ENCODE data around the gene TDRD7.
"Not testable (repeated sequence)": the region's sequence is repeated elsewhere in the genome, so short reads cannot be mapped to it uniquely, and the experiment has no call there.

Gene TDRD7

GRCh38 chr9:97491216-97491999 lies 79.5 kb downstream of the TDRD7 start:
- DNase-seq (ENCODE audit: low spot score), result no peak
- in situ Hi-C loops (cut with MboI; ENCODE audit: low pct_unique_long_range_greater_than_20kb, low sequenced_read_pairs, unreplicated experiment), result no loop called here
- TF ChIP-seq, protein P1, sequence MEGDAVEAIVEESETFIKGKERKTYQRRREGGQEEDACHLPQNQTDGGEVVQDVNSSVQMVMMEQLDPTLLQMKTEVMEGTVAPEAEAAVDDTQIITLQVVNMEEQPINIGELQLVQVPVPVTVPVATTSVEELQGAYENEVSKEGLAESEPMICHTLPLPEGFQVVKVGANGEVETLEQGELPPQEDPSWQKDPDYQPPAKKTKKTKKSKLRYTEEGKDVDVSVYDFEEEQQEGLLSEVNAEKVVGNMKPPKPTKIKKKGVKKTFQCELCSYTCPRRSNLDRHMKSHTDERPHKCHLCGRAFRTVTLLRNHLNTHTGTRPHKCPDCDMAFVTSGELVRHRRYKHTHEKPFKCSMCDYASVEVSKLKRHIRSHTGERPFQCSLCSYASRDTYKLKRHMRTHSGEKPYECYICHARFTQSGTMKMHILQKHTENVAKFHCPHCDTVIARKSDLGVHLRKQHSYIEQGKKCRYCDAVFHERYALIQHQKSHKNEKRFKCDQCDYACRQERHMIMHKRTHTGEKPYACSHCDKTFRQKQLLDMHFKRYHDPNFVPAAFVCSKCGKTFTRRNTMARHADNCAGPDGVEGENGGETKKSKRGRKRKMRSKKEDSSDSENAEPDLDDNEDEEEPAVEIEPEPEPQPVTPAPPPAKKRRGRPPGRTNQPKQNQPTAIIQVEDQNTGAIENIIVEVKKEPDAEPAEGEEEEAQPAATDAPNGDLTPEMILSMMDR (IDR thresholded peaks at IDR 0.05; ENCODE audit: extremely low read depth, insufficient read depth, missing control alignments), result no peak

DNA sequence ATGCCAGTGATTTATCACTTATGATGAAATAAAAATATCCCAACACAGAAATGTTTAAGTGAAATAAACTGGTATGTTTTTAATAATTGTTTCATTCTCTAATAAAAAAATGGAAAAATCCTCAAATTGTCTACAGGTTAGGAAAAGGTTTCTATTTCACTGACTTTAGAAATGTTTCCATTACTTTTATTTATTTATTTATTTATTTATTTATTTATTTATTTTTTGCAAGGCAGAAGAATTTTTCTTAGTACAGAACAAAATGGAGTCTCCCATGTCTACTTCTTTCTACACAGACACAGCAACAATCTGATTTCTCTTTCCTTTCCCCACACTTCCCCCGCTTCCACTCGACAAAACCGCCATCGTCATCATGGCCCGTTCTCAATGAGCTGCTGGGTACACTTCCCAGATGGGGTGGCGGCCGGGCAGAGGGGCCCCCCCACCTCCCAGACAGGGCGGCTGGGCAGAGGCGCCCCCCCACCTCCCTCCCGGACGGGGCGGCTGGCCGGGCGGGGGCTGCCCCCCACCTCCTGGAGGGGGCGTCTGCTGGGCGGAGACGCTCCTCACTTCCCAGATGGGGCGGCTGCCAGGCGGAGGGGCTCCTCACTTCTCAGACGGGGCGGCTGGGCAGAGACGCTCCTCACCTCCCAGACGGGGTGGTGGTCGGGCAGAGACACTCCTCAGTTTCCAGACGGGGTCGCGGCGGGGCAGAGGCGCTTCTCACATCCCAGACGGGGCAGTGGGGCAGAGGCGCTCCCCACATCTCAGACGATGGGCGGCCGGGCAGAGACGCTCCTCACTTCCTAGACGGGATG lies 85.9 kb downstream of the TDRD7 start:
- DNase-seq (ENCODE audit: low spot score); in situ Hi-C loops (cut with MboI; ENCODE audit: low pct_unique_long_range_greater_than_20kb, low sequenced_read_pairs, unreplicated experiment): not testable (repeated sequence)

- in situ Hi-C loops (cut with MboI; ENCODE audit: low pct_unique_long_range_greater_than_20kb, low sequenced_read_pairs, unreplicated experiment); DNase-seq (ENCODE audit: low spot score): not testable (repeated sequence)
Measured at GRCh38 chr9:97498846-97499245, 87.0 kb downstream of the TDRD7 start.

DNA sequence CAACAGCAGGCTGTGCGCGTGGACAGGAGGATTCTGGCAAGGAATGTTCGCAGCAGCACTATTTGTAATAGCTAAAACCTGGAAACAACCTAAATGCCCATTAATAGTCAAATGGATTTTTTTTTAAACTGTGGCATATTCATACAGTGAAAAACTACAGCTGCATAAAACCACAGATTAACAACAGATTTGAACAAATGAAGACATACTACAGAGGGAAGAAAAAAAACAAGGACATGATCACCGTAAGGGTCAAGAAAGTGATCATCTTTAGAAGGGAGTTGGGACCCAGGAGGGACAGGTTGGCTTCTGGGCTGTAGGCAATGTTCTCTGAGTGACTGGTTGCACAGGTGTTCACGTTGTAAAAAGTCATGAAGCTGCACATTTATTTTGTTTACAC lies 88.4 kb downstream of the TDRD7 start:
- in situ Hi-C loops (cut with MboI; ENCODE audit: low pct_unique_long_range_greater_than_20kb, low sequenced_read_pairs, unreplicated experiment), result no loop called here
- TF ChIP-seq, protein P1 (IDR thresholded peaks at IDR 0.05; ENCODE audit: extremely low read depth, insufficient read depth, missing control alignments), result no peak
- peak; percentile 52 for DNase-seq (ENCODE audit: low spot score)

DNA sequence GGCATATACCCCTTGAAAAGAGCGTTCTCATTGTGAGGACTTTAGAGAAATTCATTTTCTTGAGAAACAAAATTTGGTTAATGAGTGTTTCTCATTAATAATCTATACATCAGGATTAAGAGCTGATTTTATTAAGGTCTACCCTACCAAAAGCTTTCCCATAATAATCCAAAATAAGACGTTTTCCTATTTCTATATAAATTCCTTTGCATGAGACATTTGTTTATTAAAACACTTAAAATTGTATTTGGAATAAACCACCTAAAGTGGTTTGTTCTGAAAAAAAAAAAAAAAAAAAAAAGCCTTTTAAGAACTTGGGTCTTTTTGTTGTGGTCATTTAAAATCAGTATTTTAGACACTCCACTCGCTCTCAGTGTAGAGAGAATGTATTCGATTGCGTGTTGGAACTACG lies 88.9 kb downstream of the TDRD7 start:
- in situ Hi-C loops (cut with MboI; ENCODE audit: low pct_unique_long_range_greater_than_20kb, low sequenced_read_pairs, unreplicated experiment), result no loop called here
- TF ChIP-seq, protein P1 (IDR thresholded peaks at IDR 0.05; ENCODE audit: extremely low read depth, insufficient read depth, missing control alignments), result no peak
- DNase-seq (ENCODE audit: low spot score), result no peak

GRCh38 chr9:97501177-97501971 lies 89.5 kb downstream of the TDRD7 start, which contains the start of gene TMOD1:
TMOD1 (plus strand) TSS chr9:97501666; CDS start chr9:97524189, 22,523 bp downstream.
- in situ Hi-C loops (cut with MboI; ENCODE audit: low pct_unique_long_range_greater_than_20kb, low sequenced_read_pairs, unreplicated experiment), result no loop called here
- peak; percentile 96 for DNase-seq (ENCODE audit: low spot score)
- TF ChIP-seq, protein P1 (IDR thresholded peaks at IDR 0.05; ENCODE audit: extremely low read depth, insufficient read depth, missing control alignments), result peak; percentile 45

DNA sequence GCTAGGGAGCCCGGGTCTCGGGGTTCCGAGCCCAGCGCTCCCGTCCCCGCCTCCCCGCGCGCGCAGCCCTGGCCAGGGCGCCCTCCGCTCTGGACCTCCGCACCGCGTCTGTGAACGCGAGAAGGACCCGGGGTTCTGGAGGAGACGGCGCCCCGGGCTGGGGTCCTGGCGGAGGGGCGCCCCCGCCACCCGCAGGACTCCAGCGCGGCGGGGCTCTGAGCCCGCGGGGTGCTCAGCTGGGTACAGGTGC lies 90.0 kb downstream of the TDRD7 start:
- in situ Hi-C loops (cut with MboI; ENCODE audit: low pct_unique_long_range_greater_than_20kb, low sequenced_read_pairs, unreplicated experiment), result no loop called here
- peak; percentile 48 for DNase-seq (ENCODE audit: low spot score)
- TF ChIP-seq, protein P1 (IDR thresholded peaks at IDR 0.05; ENCODE audit: extremely low read depth, insufficient read depth, missing control alignments), result no peak
